IMR-90 (cell line): ENCODE measurements around the gene CPTP. TPM values are rescaled to one million over a fixed set of nuclear protein-coding genes. Genes with fewer than 3 reads are reported as not detected.
A peak's percentile ranks its signal among the peaks of the same experiment; 100 is the strongest.

Experiments
- ATAC-seq: fragments of 200-7000 bp; cut with Tn5 transposase; 2 replicates; pipeline ENCODE4 v1.9.1; 2020; ENCODE audit warnings: low read depth, mild to moderate bottlenecking, moderate library complexity
- BruUV-seq: library from RNA; stranded (reverse); fragments of 400-500 nt; replicated peaks from 2 replicates; lab custom pipeline; 2021; lab: Mats Ljungman, UMichigan
- CTCF ChIA-PET: fragments of 300-600 bp; formaldehyde crosslinking; extraction: SDS; loops from one replicate; lab custom pipeline; 2021; ENCODE audit warnings: antibody characterized with exemption; lab: Yijun Ruan, JAX
- POLR2A ChIA-PET: fragments of 300-600 bp; sonication (Branson Sonifier 250); formaldehyde crosslinking; loops from one replicate; lab custom pipeline; 2022; ENCODE audit warnings: antibody characterized with exemption; ENCODE audit not compliant: unreplicated experiment; lab: Charles Lee
- DNase-seq: peaks from one replicate; pipeline ENCODE4 v3.0.0; 2013
- H2AFZ ChIP-seq: replicated peaks from 2 replicates; pipeline ENCODE3; 2013; ENCODE audit warnings: low read length, mild to moderate bottlenecking; ENCODE audit not compliant: poor library complexity
- H2AK5ac ChIP-seq: 2 replicates; pipeline ENCODE4 v1.6.1; 2013; ENCODE audit warnings: low read depth, low read length, inconsistent platforms
- H2AK9ac ChIP-seq: replicated peaks from 2 replicates; pipeline ENCODE3; 2013; ENCODE audit warnings: mild to moderate bottlenecking, low read depth, low read length, moderate library complexity; ENCODE audit not compliant: poor library complexity
- H2BK120ac ChIP-seq: 2 replicates; pipeline ENCODE4 v1.6.1; 2013; ENCODE audit warnings: low read depth, low read length, inconsistent platforms
- H2BK15ac ChIP-seq: 3 replicates; pipeline ENCODE4 v1.6.1; 2013; ENCODE audit warnings: low read depth, low read length, inconsistent platforms
- H2BK20ac ChIP-seq: 2 replicates; pipeline ENCODE4 v1.6.1; 2013; ENCODE audit warnings: low read depth, mild to moderate bottlenecking, inconsistent platforms, low read length, moderate library complexity
- H2BK5ac ChIP-seq: 2 replicates; pipeline ENCODE4 v1.6.1; 2013; ENCODE audit warnings: mild to moderate bottlenecking, low read depth, low read length, inconsistent platforms; ENCODE audit not compliant: poor library complexity, severe bottlenecking
- H3K14ac ChIP-seq: replicated peaks from 2 replicates; pipeline ENCODE4 v1.6.1; 2013; ENCODE audit warnings: low read depth, low read length, inconsistent platforms
- H3K18ac ChIP-seq: 2 replicates; pipeline ENCODE4 v1.6.1; 2013; ENCODE audit warnings: low read depth, low read length, control low read depth
- H3K23ac ChIP-seq: 2 replicates; pipeline ENCODE4 v1.6.1; 2013; ENCODE audit warnings: low read depth, low read length, inconsistent platforms
- H3K27ac ChIP-seq: 2 replicates; pipeline ENCODE4 v1.5.1; 2013; ENCODE audit warnings: mild to moderate bottlenecking, control low read depth, low read length; ENCODE audit not compliant: insufficient read depth
- H3K27me3 ChIP-seq: 2 replicates; pipeline ENCODE4 v1.6.1; 2013; ENCODE audit warnings: low read length; ENCODE audit not compliant: control insufficient read depth, insufficient read depth
- H3K36me3 ChIP-seq: 2 replicates; pipeline ENCODE4 v1.6.1; 2013; ENCODE audit warnings: low read length, mixed read lengths; ENCODE audit not compliant: control insufficient read depth, insufficient read depth
- H3K4ac ChIP-seq: 2 replicates; pipeline ENCODE4 v1.6.1; 2013; ENCODE audit warnings: low read depth, low read length, inconsistent platforms
- H3K4me1 ChIP-seq: 2 replicates; pipeline ENCODE4 v1.6.1; 2013; ENCODE audit warnings: low read length, mixed read lengths; ENCODE audit not compliant: control insufficient read depth, insufficient read depth
- H3K4me2 ChIP-seq: 2 replicates; pipeline ENCODE4 v1.6.1; 2013; ENCODE audit warnings: low read depth, mild to moderate bottlenecking, control low read depth, low read length, moderate library complexity
- H3K4me3 ChIP-seq: 2 replicates; pipeline ENCODE4 v1.5.1; 2013; ENCODE audit warnings: low read depth, mild to moderate bottlenecking, control low read depth, low read length, moderate library complexity; ENCODE audit not compliant: insufficient read depth
- H3K56ac ChIP-seq: 2 replicates; pipeline ENCODE4 v1.6.1; 2013; ENCODE audit warnings: low read length, inconsistent platforms; ENCODE audit not compliant: insufficient read depth; ENCODE audit errors: extremely low read depth
- H3K79me1 ChIP-seq, 2 experiments: 2 replicates each; pipeline ENCODE4 v1.6.1; 2013; ENCODE audit warnings: low read length in 2 of 2, inconsistent platforms in 1 of 2, low read depth in 1 of 2
- H3K9ac ChIP-seq: 2 replicates; pipeline ENCODE4 v1.6.1; 2013; ENCODE audit warnings: low read depth, low read length, control low read depth
- H3K9me1 ChIP-seq: 2 replicates; pipeline ENCODE4 v1.6.1; 2013; ENCODE audit warnings: low read length, inconsistent platforms; ENCODE audit not compliant: insufficient read depth
- H3K9me3 ChIP-seq: 2 replicates; pipeline ENCODE4 v1.6.1; 2013; ENCODE audit warnings: low read length; ENCODE audit not compliant: control insufficient read depth, insufficient read depth
- H4K20me1 ChIP-seq: 2 replicates; pipeline ENCODE4 v1.6.1; 2013; ENCODE audit warnings: low read length, inconsistent platforms; ENCODE audit not compliant: insufficient read depth
- H4K5ac ChIP-seq: 2 replicates; pipeline ENCODE4 v1.6.1; 2013; ENCODE audit warnings: mild to moderate bottlenecking, low read depth, low read length, control low read depth
- H4K8ac ChIP-seq, 2 experiments: 2 replicates each; pipeline ENCODE4 v1.6.1; 2013; ENCODE audit warnings: low read depth in 2 of 2, low read length in 2 of 2, control low read depth in 1 of 2, inconsistent platforms in 1 of 2
- H4K91ac ChIP-seq: 2 replicates; pipeline ENCODE4 v1.6.1; 2013; ENCODE audit warnings: low read depth, low read length, inconsistent platforms; ENCODE audit not compliant: insufficient read depth
- BHLHE40 ChIP-seq: fragments of 150-350 bp; IDR thresholded peaks from 2 replicates; pipeline ENCODE4 v1.6.1; 2016; ENCODE audit warnings: mild to moderate bottlenecking, low read depth, low read length
- CEBPB ChIP-seq: IDR thresholded peaks from 2 replicates; pipeline ENCODE4 v1.6.1; 2012; ENCODE audit warnings: low read depth, low read length, improper control_type of control experiment
- CHD1 ChIP-seq: IDR thresholded peaks from 2 replicates; pipeline ENCODE4 v1.6.1; 2012; ENCODE audit warnings: low read depth, low read length, improper control_type of control experiment
- FOS ChIP-seq: fragments of 150-350 bp; IDR thresholded peaks from 2 replicates; pipeline ENCODE4 v1.6.1; 2016; ENCODE audit warnings: low read depth, low read length
- MAFK ChIP-seq: IDR thresholded peaks from 2 replicates; pipeline ENCODE4 v1.6.1; 2012; ENCODE audit warnings: low read depth, low read length, improper control_type of control experiment
- MAZ ChIP-seq: IDR thresholded peaks from 2 replicates; pipeline ENCODE4 v1.6.1; 2012; ENCODE audit warnings: low read depth, mild to moderate bottlenecking, low read length, improper control_type of control experiment, moderate library complexity, borderline replicate concordance
- MXI1 ChIP-seq: IDR thresholded peaks from 2 replicates; pipeline ENCODE4 v1.6.1; 2012; ENCODE audit warnings: low read depth, mild to moderate bottlenecking, low read length, moderate library complexity, borderline replicate concordance
- NFE2L2 ChIP-seq: fragments of 150-350 bp; IDR thresholded peaks from 2 replicates; pipeline ENCODE4 v1.6.1; 2016; ENCODE audit warnings: low read depth, mild to moderate bottlenecking, low read length
- POLR2A ChIP-seq: IDR thresholded peaks from 2 replicates; pipeline ENCODE4 v1.6.1; 2012; ENCODE audit warnings: mild to moderate bottlenecking, low read depth, low read length
- RCOR1 ChIP-seq: IDR thresholded peaks from 2 replicates; pipeline ENCODE4 v1.6.1; 2012; ENCODE audit warnings: mild to moderate bottlenecking, low read length, improper control_type of control experiment; ENCODE audit not compliant: insufficient replicate concordance
- RFX5 ChIP-seq: IDR thresholded peaks from 2 replicates; pipeline ENCODE4 v1.8.0; 2012; ENCODE audit warnings: low read depth, mild to moderate bottlenecking, low read length, moderate library complexity
- SMC3 ChIP-seq: fragments of 150-350 bp; IDR thresholded peaks from 2 replicates; pipeline ENCODE4 v1.6.1; 2016; ENCODE audit warnings: low read depth, mild to moderate bottlenecking, antibody characterized with exemption, low read length, moderate library complexity
- WGBS, 2 experiments: methylation state at CpG; one replicate each; pipeline versions ENCODE4 v1.1.5 to v1.1.7; 2013; ENCODE audit warnings: missing lambda C conversion rate in 2 of 2; ENCODE audit not compliant: insufficient read length in 1 of 2; ENCODE audit errors: extremely low coverage in 2 of 2; 5-methylcytosine and 5-hydroxymethylcytosine counted together
- dilution Hi-C: fragments of 300-500 bp; cut with HindIII; formaldehyde crosslinking; loops from one replicate; pipeline ENCODE4 v1.14.3; 2018; ENCODE audit warnings: low sequenced_read_pairs; ENCODE audit not compliant: unreplicated experiment
- in situ Hi-C: fragments of 300-500 bp; cut with MboI; formaldehyde crosslinking; loops from 3 replicates; pipeline ENCODE4 v1.14.3; 2019; ENCODE audit warnings: low sequenced_read_pairs, inconsistent platforms, mixed read lengths
- intact Hi-C: fragments of 100-400 bp; cut with micrococcal nuclease; formaldehyde crosslinking; loops from 2 replicates; pipeline ENCODE4 v1.10.0; 2022
- polyA plus RNA-seq, 3 experiments: library from polyadenylated mRNA; depleted of rRNA; stranded (reverse); fragments of >200 nt; gene quantifications; 2 replicates each; pipeline ENCODE4 v1.2.3, GENCODE V29; 2012; ENCODE audit warnings: low replicate concordance in 1 of 3
- total RNA-seq: library from RNA; depleted of rRNA; stranded (reverse); fragments of >200 nt; gene quantifications from 2 replicates; pipeline ENCODE4 v1.2.3, GENCODE V29; 2012
- TF ChIP-seq, protein P1 (sequence below): conservative IDR thresholded peaks from 2 replicates; pipeline ENCODE4 v1.5.1; 2012; ENCODE audit warnings: mild to moderate bottlenecking, low read depth, low read length, improper control_type of control experiment
- TF ChIP-seq, protein P2 (sequence below): fragments of 150-350 bp; IDR thresholded peaks from 2 replicates; pipeline ENCODE4 v1.6.1; 2017; ENCODE audit warnings: mild to moderate bottlenecking, antibody characterized with exemption, low read length, low read depth

The CPTP gene
- total and polyA plus RNA-seq, 2 of the 4 experiments (the other 2 are of a cell fraction): 2.7 to 12.1 TPM

DNA sequence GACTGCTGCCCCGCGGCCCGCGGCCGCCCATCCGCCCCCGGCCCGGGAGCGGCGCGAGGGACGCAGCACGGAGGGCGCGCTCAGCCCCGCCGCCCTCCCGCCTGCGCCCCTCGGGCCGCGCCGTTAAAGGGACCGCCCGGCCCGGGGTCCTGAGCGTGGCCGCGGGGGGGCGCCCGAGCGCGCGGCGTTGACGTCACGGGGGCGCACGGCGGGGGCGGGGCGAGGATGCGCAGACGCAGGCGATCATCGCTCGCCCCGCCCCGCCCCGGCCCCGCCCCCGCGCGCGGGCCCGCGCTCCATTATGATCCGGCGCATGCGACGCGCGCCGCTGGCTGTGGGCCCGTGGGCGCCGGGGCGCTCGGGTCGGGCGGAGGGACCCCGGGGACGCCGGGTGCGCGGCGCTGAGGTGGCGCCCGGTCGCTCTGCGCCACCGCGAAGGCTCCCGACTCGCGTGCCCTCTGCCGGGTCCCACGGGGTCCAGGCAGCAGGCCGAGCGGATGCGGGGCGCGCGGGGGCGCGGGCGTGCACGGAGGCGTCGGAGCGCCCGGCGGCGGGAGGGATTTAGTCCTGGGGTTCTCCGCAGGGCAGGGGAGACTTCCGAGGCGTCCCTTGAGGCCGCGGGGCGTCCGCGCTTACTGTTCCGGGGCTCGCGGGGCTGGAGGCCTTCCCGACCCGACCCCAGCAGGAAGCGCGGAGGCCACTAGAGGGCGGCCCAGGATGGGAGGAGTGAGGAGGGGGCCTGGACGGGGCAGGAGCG lies 24.8 kb downstream of the CPTP start, which contains the start of gene DVL1:
TSS of gene DVL1 (minus strand) at position 163 of the 757 bp plus-strand sequence. CDS start 353 bp downstream, outside the sequence.
- Histone ChIP-seq H2AK5ac (peak within 1 kb of the TSS; percentile 78), H3K56ac (peak within 1 kb of the TSS; percentile 38; the same call in 1 of the 2 replicates), H4K5ac (peak within 1 kb of the TSS; percentile 73), H3K79me1 (peaks cover 8 to 61% of the 10 kb centered on the region in 2 experiments; a peak in 3 of 4 replicates), H2AFZ (peak within 1 kb of the TSS; percentile 91), H3K4me1 (peaks cover 49% of the 10 kb centered on the region), H2BK20ac (no peak within 1 kb of the TSS), H3K14ac (peak within 1 kb of the TSS; percentile 79), H4K8ac (peak within 1 kb of the TSS; percentile 24 to 58; a peak in 2 of 4 replicates), H2BK120ac (no peak within 1 kb of the TSS), H3K9me3 (no peaks in the 10 kb centered on the region), H3K18ac (peak within 1 kb of the TSS; percentile 37; the same call in 1 of the 2 replicates), H4K20me1 (peaks cover 68% of the 10 kb centered on the region), H4K91ac (peak within 1 kb of the TSS; percentile 55; the same call in 1 of the 2 replicates), H3K4me3 (peak within 1 kb of the TSS; percentile 100), H3K4ac (peak within 1 kb of the TSS; percentile 55), H3K27ac (peak within 1 kb of the TSS; percentile 79), H3K27me3 (no peaks in the 10 kb centered on the region), H3K4me2 (peak within 1 kb of the TSS; percentile 95), H3K9ac (peak within 1 kb of the TSS; percentile 85), H2AK9ac (peak within 1 kb of the TSS; percentile 94), H3K23ac (peak within 1 kb of the TSS; percentile 58; the same call in 1 of the 2 replicates), H3K9me1 (0 out of 2 replicates have a peak, but pooled peaks cover 3% of the 10 kb centered on the region), H3K36me3 (peaks cover 30% of the 10 kb centered on the region), H2BK15ac (no peak within 1 kb of the TSS), H2BK5ac (peak within 1 kb of the TSS; percentile 73)
- intact Hi-C loops (loop anchor here (1.0 to 2.0 kb wide), 2 partner anchors 26 to 49 kb away; partner anchors contain the start of genes AURKAIP1 and CCNL2), in situ Hi-C loops (no loop called here), dilution Hi-C loops (no loop called here)
- ChIA-PET CTCF (no interaction called here), POLR2A (no interaction called here)
- ATAC-seq (peak; percentile 67), DNase-seq (peak; percentile 58)
- 0% methylated on average over 61 of the region's 122 CpGs; no CpG with 5 or more reads in 1 of the 2 experiments for WGBS, 2 experiments
- BruUV-seq: no TSS peak
- TF ChIP-seq CEBPB (no peak), POLR2A (no peak), MXI1 (no peak), RCOR1 (no peak), SMC3 (peak; percentile 34), BHLHE40 (no peak; the same call in 1 of the 2 replicates), RFX5 (no peak), CHD1 (no peak), NFE2L2 (no peak), FOS (no peak), MAFK (no peak), MAZ (peak; percentile 60; the same call in 1 of the 2 replicates)
- TF ChIP-seq, protein P1, sequence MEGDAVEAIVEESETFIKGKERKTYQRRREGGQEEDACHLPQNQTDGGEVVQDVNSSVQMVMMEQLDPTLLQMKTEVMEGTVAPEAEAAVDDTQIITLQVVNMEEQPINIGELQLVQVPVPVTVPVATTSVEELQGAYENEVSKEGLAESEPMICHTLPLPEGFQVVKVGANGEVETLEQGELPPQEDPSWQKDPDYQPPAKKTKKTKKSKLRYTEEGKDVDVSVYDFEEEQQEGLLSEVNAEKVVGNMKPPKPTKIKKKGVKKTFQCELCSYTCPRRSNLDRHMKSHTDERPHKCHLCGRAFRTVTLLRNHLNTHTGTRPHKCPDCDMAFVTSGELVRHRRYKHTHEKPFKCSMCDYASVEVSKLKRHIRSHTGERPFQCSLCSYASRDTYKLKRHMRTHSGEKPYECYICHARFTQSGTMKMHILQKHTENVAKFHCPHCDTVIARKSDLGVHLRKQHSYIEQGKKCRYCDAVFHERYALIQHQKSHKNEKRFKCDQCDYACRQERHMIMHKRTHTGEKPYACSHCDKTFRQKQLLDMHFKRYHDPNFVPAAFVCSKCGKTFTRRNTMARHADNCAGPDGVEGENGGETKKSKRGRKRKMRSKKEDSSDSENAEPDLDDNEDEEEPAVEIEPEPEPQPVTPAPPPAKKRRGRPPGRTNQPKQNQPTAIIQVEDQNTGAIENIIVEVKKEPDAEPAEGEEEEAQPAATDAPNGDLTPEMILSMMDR: peak; percentile 51
- TF ChIP-seq, protein P2, sequence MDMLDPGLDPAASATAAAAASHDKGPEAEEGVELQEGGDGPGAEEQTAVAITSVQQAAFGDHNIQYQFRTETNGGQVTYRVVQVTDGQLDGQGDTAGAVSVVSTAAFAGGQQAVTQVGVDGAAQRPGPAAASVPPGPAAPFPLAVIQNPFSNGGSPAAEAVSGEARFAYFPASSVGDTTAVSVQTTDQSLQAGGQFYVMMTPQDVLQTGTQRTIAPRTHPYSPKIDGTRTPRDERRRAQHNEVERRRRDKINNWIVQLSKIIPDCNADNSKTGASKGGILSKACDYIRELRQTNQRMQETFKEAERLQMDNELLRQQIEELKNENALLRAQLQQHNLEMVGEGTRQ: no peak
